Prostate gland (tissue), 2 donors: Measurements from ENCODE around the gene KCNN1. TPM values are rescaled to one million over a fixed set of nuclear protein-coding genes. Genes with fewer than 3 reads are reported as not detected.

Experiments used
- DNase-seq: peaks from one replicate; pipeline ENCODE4 v3.0.0-alpha.2; 2019; ENCODE audit warnings: low spot score
- H3K27ac ChIP-seq, 2 donors: fragments of 200-600 bp; sonication (generic); 2 replicates each; pipeline ENCODE4 v1.5.1; 2017 to 2019
- H3K27me3 ChIP-seq: fragments of 200-600 bp; sonication (generic); replicated peaks from 2 replicates; pipeline ENCODE4 v1.5.1; 2019; ENCODE audit not compliant: insufficient read depth
- H3K36me3 ChIP-seq, 2 donors: fragments of 200-600 bp; sonication (generic); 1 replicate in 1 of 2; 2 replicates in 1 of 2; pipeline versions ENCODE4 v1.5.1 to v1.8.1; 2017 to 2019
- H3K4me1 ChIP-seq: fragments of 200-600 bp; sonication (generic); replicated peaks from 2 replicates; pipeline ENCODE4 v1.5.1; 2019
- H3K4me3 ChIP-seq, 2 donors: fragments of 200-600 bp; sonication (generic); 2 replicates each; pipeline ENCODE4 v1.5.1; 2017 to 2019
- H3K9me3 ChIP-seq: fragments of 200-600 bp; sonication (generic); 2 replicates; pipeline ENCODE4 v1.5.1; 2017
- CTCF ChIP-seq, 4 experiments: fragments of 200-600 bp in 2 of 4; fragments of 450-650 bp in 2 of 4; sonication (generic) in 2 of 4; IDR thresholded peaks; 1 replicate in 3 of 4; 2 replicates in 1 of 4; pipeline ENCODE4 v1.5.1; 2016 to 2019; ENCODE audit warnings: antibody characterized with exemption in 4 of 4, mild to moderate bottlenecking in 2 of 4, moderate library complexity in 2 of 4
- POLR2A ChIP-seq: fragments of 450-650 bp; IDR thresholded peaks from one replicate; pipeline ENCODE4 v1.6.1; 2016; ENCODE audit warnings: antibody characterized with exemption, mild to moderate bottlenecking
- POLR2AphosphoS5 ChIP-seq: sonication (generic); formaldehyde crosslinking; IDR thresholded peaks from one replicate; pipeline ENCODE4 v1.6.1; 2017; ENCODE audit warnings: antibody characterized with exemption
- WGBS: methylation state at CpG from one replicate; pipeline ENCODE4 v1.1.5; 2018; 5-methylcytosine and 5-hydroxymethylcytosine counted together
- intact Hi-C: fragments of 100-400 bp; cut with DNase I; formaldehyde crosslinking; loops from one replicate; pipeline ENCODE4 v1.14.2; 2022
- total RNA-seq, 2 donors: library from RNA; depleted of rRNA; stranded (reverse); fragments of >200 nt; gene quantifications; one replicate each; pipeline ENCODE4 v1.1.0, GENCODE V29; 2016

Gene KCNN1
- total RNA-seq, 2 donors from 2014 or later: 0.36 to 5.6 TPM

GRCh38 chr19:17999684-18000479, 33.0 kb downstream of the KCNN1 start:
- DNase-seq: no peak
- H3K27me3 ChIP-seq: no peaks in the 10 kb centered on the region
- H3K27ac ChIP-seq: peak overlapping the region; percentile 83 to 86
- H3K36me3 ChIP-seq: no peaks in the 10 kb centered on the region
- TF ChIP-seq CTCF (IDR thresholded peaks at IDR 0.05): no peak
- no peak for TF ChIP-seq POLR2A
- TF ChIP-seq POLR2AphosphoS5: no peak
- WGBS: 88% methylated on average over 21 of the region's 21 CpGs
- intact Hi-C loops: loop anchor here (10.0 kb wide), 1 partner anchor 155 kb away; the partner anchor contains the start of gene PIK3R2
- no peaks in the 10 kb centered on the region for H3K4me1 ChIP-seq
- no peaks in the 10 kb centered on the region for H3K9me3 ChIP-seq
- no peak overlapping the region for H3K4me3 ChIP-seq

GRCh38 chr19:18000480-18000914, 33.6 kb downstream of the KCNN1 start:
- DNase-seq: no peak
- no peaks in the 10 kb centered on the region for H3K4me1 ChIP-seq
- no peaks in the 10 kb centered on the region for H3K36me3 ChIP-seq
- peak overlapping the region; percentile 55 to 71 for H3K4me3 ChIP-seq
- WGBS: 15% methylated on average over 17 of the region's 17 CpGs
- H3K9me3 ChIP-seq: no peaks in the 10 kb centered on the region
- H3K27ac ChIP-seq: peak overlapping the region; percentile 83 to 86
- no peaks in the 10 kb centered on the region for H3K27me3 ChIP-seq
- no peak for TF ChIP-seq POLR2AphosphoS5
- intact Hi-C loops: loop anchor here (10.0 kb wide), 1 partner anchor 154 kb away; the partner anchor contains the start of gene PIK3R2

GRCh38 chr19:18000915-18001776, 34.2 kb downstream of the KCNN1 start:
- TF ChIP-seq POLR2AphosphoS5 (peak; percentile 90), CTCF (IDR thresholded peaks at IDR 0.05) (peak in 1 of 4 experiments; percentile 8), POLR2A (peak; percentile 79)
- Histone ChIP-seq H3K4me1 (no peaks in the 10 kb centered on the region), H3K27ac (peak overlapping the region; percentile 83 to 86), H3K27me3 (no peaks in the 10 kb centered on the region), H3K36me3 (no peaks in the 10 kb centered on the region), H3K9me3 (no peaks in the 10 kb centered on the region), H3K4me3 (peak overlapping the region; percentile 55 to 71)
- intact Hi-C loops: loop anchor here (10.0 kb wide), 1 partner anchor 154 kb away; the partner anchor contains the start of gene PIK3R2
- WGBS: 0% methylated on average over 64 of the region's 105 CpGs
- DNase-seq: peak; percentile 93

GRCh38 chr19:18001777-18002345, 35.0 kb downstream of the KCNN1 start:
- intact Hi-C loops: loop anchor here (10.0 kb wide), 1 partner anchor 153 kb away; the partner anchor contains the start of gene PIK3R2
- TF ChIP-seq CTCF (IDR thresholded peaks at IDR 0.05) (no peak), POLR2AphosphoS5 (no peak), POLR2A (no peak)
- WGBS: 40% methylated on average over 15 of the region's 15 CpGs
- H3K36me3 ChIP-seq: no peaks in the 10 kb centered on the region
- H3K4me1 ChIP-seq: no peaks in the 10 kb centered on the region
- H3K9me3 ChIP-seq: no peaks in the 10 kb centered on the region
- H3K27me3 ChIP-seq: no peaks in the 10 kb centered on the region
- H3K4me3 ChIP-seq: peak overlapping the region; percentile 55 to 71
- no peak for DNase-seq
- peak overlapping the region; percentile 83 to 86 for H3K27ac ChIP-seq
